Common myeloid progenitor, CD34-positive (primary cell): ENCODE results near the gene IGLL1.

Experiments used
- CTCF ChIA-PET: fragments of 350-600 bp; sonication (Branson Sonifier 250); formaldehyde crosslinking; loops from one replicate; lab custom pipeline; 2021; ENCODE audit warnings: antibody characterized with exemption; lab: Charles Lee
- POLR2A ChIA-PET: fragments of 350-600 bp; sonication (Branson Sonifier 250); formaldehyde crosslinking; loops from one replicate; lab custom pipeline; 2021; ENCODE audit warnings: antibody characterized with exemption; lab: Charles Lee
- DNase-seq, 3 donors: peaks; one replicate each; pipeline versions ENCODE4 v3.0.0 to v3.0.0-alpha.2; 2013
- H3K27ac ChIP-seq, 2 experiments: 1 replicate in 1 of 2; 2 replicates in 1 of 2; pipeline ENCODE4 v1.7.0; 2013; ENCODE audit warnings: inconsistent platforms in 2 of 2, low read length in 2 of 2, mild to moderate bottlenecking in 2 of 2, low read depth in 1 of 2, moderate library complexity in 1 of 2; ENCODE audit not compliant: severe bottlenecking in 2 of 2, insufficient read depth in 1 of 2, poor library complexity in 1 of 2
- H3K27me3 ChIP-seq, 5 experiments: replicated peaks in 2 of 5; 1 replicate in 3 of 5; 2 replicates in 2 of 5; pipeline versions ENCODE4 v1.6.1 to v1.7.0; 2013; ENCODE audit warnings: low read length in 4 of 5, mild to moderate bottlenecking in 2 of 5, moderate library complexity in 2 of 5, inconsistent platforms in 1 of 5; ENCODE audit not compliant: insufficient read depth in 5 of 5, control insufficient read depth in 4 of 5
- H3K36me3 ChIP-seq, 4 experiments: 1 replicate in 2 of 4; 2 replicates in 2 of 4; pipeline versions ENCODE4 v1.6.1 to v1.7.0; 2013; ENCODE audit warnings: low read length in 3 of 4, control low read depth in 1 of 4, mild to moderate bottlenecking in 1 of 4; ENCODE audit not compliant: control insufficient read depth in 4 of 4, insufficient read depth in 4 of 4
- H3K4me1 ChIP-seq, 4 experiments: 1 replicate in 3 of 4; 2 replicates in 1 of 4; pipeline versions ENCODE4 v1.6.1 to v1.7.1; 2013; ENCODE audit warnings: low read length in 3 of 4, mild to moderate bottlenecking in 3 of 4, control low read depth in 1 of 4, inconsistent platforms in 1 of 4, moderate library complexity in 1 of 4; ENCODE audit not compliant: control insufficient read depth in 4 of 4, insufficient read depth in 4 of 4; ENCODE audit errors: control extremely low read depth in 1 of 4
- H3K4me3 ChIP-seq, 7 experiments: 1 replicate in 4 of 7; 2 replicates in 3 of 7; pipeline versions ENCODE4 v1.5.1 to v1.7.0; 2013; ENCODE audit warnings: mild to moderate bottlenecking in 7 of 7, low read length in 6 of 7, moderate library complexity in 6 of 7, inconsistent platforms in 2 of 7, low read depth in 2 of 7, control low read depth in 1 of 7; ENCODE audit not compliant: insufficient read depth in 4 of 7, control insufficient read depth in 1 of 7; ENCODE audit errors: extremely low read depth in 1 of 7
- H3K9me3 ChIP-seq, 5 experiments: 1 replicate in 4 of 5; 2 replicates in 1 of 5; pipeline versions ENCODE4 v1.6.1 to v1.7.1; 2013; ENCODE audit warnings: low read length in 4 of 5, mild to moderate bottlenecking in 2 of 5, inconsistent platforms in 1 of 5, low read depth in 1 of 5, moderate library complexity in 1 of 5; ENCODE audit not compliant: control insufficient read depth in 4 of 5, insufficient read depth in 2 of 5; ENCODE audit errors: control extremely low read depth in 1 of 5
- WGBS: methylation state at CpG from one replicate; pipeline ENCODE4 v1.1.5; 2013; ENCODE audit not compliant: insufficient coverage; 5-methylcytosine and 5-hydroxymethylcytosine counted together

The IGLL1 gene

GRCh38 chr22:23570681-23571080 lies 9.4 kb downstream of the IGLL1 start:
- DNase-seq = no peak
- WGBS = 93% methylated on average over 8 of the region's 8 CpGs
- CTCF ChIA-PET = interaction anchor here (1.1 to 1.5 kb wide), 4 partner anchors 8 to 185 kb away, joined by 3 to 4 read pairs (median 3); no protein-coding TSS in a partner anchor
- Histone ChIP-seq H3K4me3 (no peak overlapping the region), H3K27ac (no peak overlapping the region), H3K36me3 (peaks cover 1 to 18% (median 4%) of the 10 kb centered on the region in 4 experiments), H3K9me3 (no peaks in the 10 kb centered on the region), H3K4me1 (peaks cover 0 to 31% (median 16%) of the 10 kb centered on the region in 4 experiments), H3K27me3 (no peaks in the 10 kb centered on the region)
- POLR2A ChIA-PET = no interaction called here

GRCh38 chr22:23569716-23570115 lies 10.4 kb downstream of the IGLL1 start:
- WGBS = 97% methylated on average over 10 of the region's 10 CpGs
- peaks cover 0 to 18% (median 3%) of the 10 kb centered on the region in 4 experiments for H3K36me3 ChIP-seq
- no peak for DNase-seq
- ChIA-PET POLR2A (no interaction called here), CTCF (interaction anchor here (1.1 to 1.5 kb wide), 2 partner anchors 9 to 11 kb away, joined by 3 read pairs; no protein-coding TSS in a partner anchor)
- H3K27me3 ChIP-seq = no peaks in the 10 kb centered on the region
- peaks cover 0 to 32% (median 22%) of the 10 kb centered on the region in 4 experiments for H3K4me1 ChIP-seq
- H3K27ac ChIP-seq = no peak overlapping the region
- H3K4me3 ChIP-seq = no peak overlapping the region
- no peaks in the 10 kb centered on the region for H3K9me3 ChIP-seq

- no peak for DNase-seq
- 86% methylated on average over 8 of the region's 8 CpGs for WGBS
- CTCF ChIA-PET = interaction anchor here (1.1 to 1.5 kb wide), 2 partner anchors 10 to 11 kb away, joined by 3 read pairs; no protein-coding TSS in a partner anchor
- Histone ChIP-seq H3K4me3 (no peak overlapping the region), H3K27me3 (no peaks in the 10 kb centered on the region), H3K36me3 (peaks cover 0 to 15% (median 3%) of the 10 kb centered on the region in 4 experiments), H3K9me3 (no peaks in the 10 kb centered on the region), H3K4me1 (peaks cover 0 to 34% (median 25%) of the 10 kb centered on the region in 4 experiments), H3K27ac (no peak overlapping the region)
- POLR2A ChIA-PET = no interaction called here
Measured at GRCh38 chr22:23569291-23569690, 10.8 kb downstream of the IGLL1 start.

- no peaks in the 10 kb centered on the region for H3K9me3 ChIP-seq
- peaks cover 0 to 3% (median 1%) of the 10 kb centered on the region in 4 experiments for H3K36me3 ChIP-seq
- H3K4me3 ChIP-seq = peak overlapping the region in 4 of 7 experiments; percentile 64 to 87 (median 76)
- peaks cover 0 to 45% (median 28%) of the 10 kb centered on the region in 4 experiments for H3K4me1 ChIP-seq
- POLR2A ChIA-PET = interaction anchor here (0.6 kb wide), 1 partner anchor 11 kb away, joined by 3 read pairs; no protein-coding TSS in a partner anchor
- H3K27me3 ChIP-seq = no peaks in the 10 kb centered on the region
- no peak overlapping the region for H3K27ac ChIP-seq
- 69% methylated on average over 26 of the region's 37 CpGs for WGBS
- no peak for DNase-seq
- CTCF ChIA-PET = interaction anchor here (1.6 to 1.9 kb wide), 4 partner anchors 9 to 24 kb away, joined by 3 to 7 read pairs (median 6); no protein-coding TSS in a partner anchor
Measured at GRCh38 chr22:23566705-23567475, 13.2 kb downstream of the IGLL1 start.

GRCh38 chr22:23565915-23566704 lies 14.0 kb downstream of the IGLL1 start:
- ChIA-PET POLR2A (no interaction called here), CTCF (interaction anchor here (1.6 to 1.9 kb wide), 2 partner anchors 13 to 17 kb away, joined by 3 to 5 read pairs; no protein-coding TSS in a partner anchor)
- peak overlapping the region in 1 of 2 experiments; percentile 43 for H3K27ac ChIP-seq
- WGBS = under 1% methylated on average over 61 of the region's 73 CpGs
- DNase-seq = no peak
- H3K4me1 ChIP-seq = peaks cover 0 to 45% (median 28%) of the 10 kb centered on the region in 4 experiments
- H3K9me3 ChIP-seq = no peaks in the 10 kb centered on the region
- H3K27me3 ChIP-seq = no peaks in the 10 kb centered on the region
- H3K36me3 ChIP-seq = no peaks in the 10 kb centered on the region
- peak overlapping the region; percentile 51 to 87 (median 68) for H3K4me3 ChIP-seq

GRCh38 chr22:23565305-23565914 lies 14.7 kb downstream of the IGLL1 start:
- H3K4me1 ChIP-seq = peaks cover 0 to 45% (median 28%) of the 10 kb centered on the region in 4 experiments
- H3K27me3 ChIP-seq = no peaks in the 10 kb centered on the region
- DNase-seq = peak; percentile 58 to 67 (median 59)
- no peaks in the 10 kb centered on the region for H3K9me3 ChIP-seq
- H3K27ac ChIP-seq = peak overlapping the region in 1 of 2 experiments; percentile 43
- ChIA-PET POLR2A (no interaction called here), CTCF (interaction anchor here (1.1 to 1.9 kb wide), 2 partner anchors 11 to 14 kb away, joined by 4 to 5 read pairs; no protein-coding TSS in a partner anchor)
- H3K36me3 ChIP-seq = no peaks in the 10 kb centered on the region
- H3K4me3 ChIP-seq = peak overlapping the region; percentile 51 to 87 (median 68)
- WGBS = 0% methylated on average over 5 of the region's 11 CpGs
